Endothelial cell of umbilical vein (primary cell): Measurements from ENCODE around the gene PIGH. TPM values are rescaled to one million over a fixed set of nuclear protein-coding genes. Genes with fewer than 3 reads are reported as not detected.

Experiments used
- BruUV-seq: library from RNA; stranded (reverse); fragments of 400-500 nt; replicated peaks from 2 replicates; lab custom pipeline; 2021; lab: Mats Ljungman, UMichigan
- CTCF ChIA-PET: fragments of 300-600, 350-600 bp; sonication (Branson Sonifier 250); formaldehyde crosslinking; loops from one replicate; lab custom pipeline; 2021; ENCODE audit warnings: antibody characterized with exemption, inconsistent platforms; lab: Charles Lee
- POLR2A ChIA-PET: fragments of 300-600, 350-600 bp; sonication (Branson Sonifier 250); formaldehyde crosslinking; loops from one replicate; lab custom pipeline; 2021; ENCODE audit warnings: antibody characterized with exemption, inconsistent platforms; lab: Charles Lee
- DNase-seq: peaks from one replicate; pipeline ENCODE4 v3.0.0-alpha.2; 2011; ENCODE audit warnings: low read depth, low spot score
- FAIRE-seq: peaks from 2 replicates; lab custom pipeline; 2011; peaks lifted over from hg19 to GRCh38; lab: Jason Lieb, UNC
- H2AFZ ChIP-seq: 2 replicates; pipeline ENCODE4 v1.6.0; 2012; ENCODE audit warnings: low read depth, low read length, control low read depth, inconsistent platforms
- H3K27ac ChIP-seq: 2 replicates; pipeline ENCODE4 v1.5.1; 2011; ENCODE audit warnings: low read depth, mild to moderate bottlenecking, control low read depth, low read length, moderate library complexity; ENCODE audit not compliant: insufficient read depth
- H3K27me3 ChIP-seq, 2 experiments: 2 replicates each; pipeline versions ENCODE4 v1.6.0 to v1.6.1; 2011; ENCODE audit warnings: low read length in 2 of 2, mixed read lengths in 1 of 2; ENCODE audit not compliant: control insufficient read depth in 2 of 2, insufficient read depth in 2 of 2
- H3K36me3 ChIP-seq, 2 experiments: 2 replicates in 1 of 2; 3 replicates in 1 of 2; pipeline ENCODE4 v1.5.1; 2011; ENCODE audit warnings: low read length in 2 of 2, mild to moderate bottlenecking in 1 of 2, moderate library complexity in 1 of 2; ENCODE audit not compliant: control insufficient read depth in 2 of 2, insufficient read depth in 2 of 2; ENCODE audit errors: extremely low read depth in 1 of 2
- H3K4me1 ChIP-seq: 3 replicates; pipeline ENCODE4 v1.5.1; 2011; ENCODE audit warnings: mild to moderate bottlenecking, low read length; ENCODE audit not compliant: control insufficient read depth, insufficient read depth; ENCODE audit errors: extremely low read depth
- H3K4me2 ChIP-seq: 2 replicates; pipeline ENCODE4 v1.6.1; 2011; ENCODE audit warnings: low read length, control low read depth, mixed read lengths; ENCODE audit not compliant: insufficient read depth
- H3K4me3 ChIP-seq, 3 experiments: fragments of 200-600 bp in 1 of 3; sonication (generic), shearing (Covaris generic) in 1 of 3; replicated peaks in 1 of 3; 2 replicates each; pipeline ENCODE4 v1.5.1; 2011 to 2016; ENCODE audit warnings: control low read depth in 3 of 3, low read length in 3 of 3, mild to moderate bottlenecking in 2 of 3, inconsistent platforms in 1 of 3, low read depth in 1 of 3, moderate library complexity in 1 of 3; ENCODE audit not compliant: insufficient read depth in 1 of 3
- H3K79me2 ChIP-seq: 2 replicates; pipeline ENCODE4 v1.6.0; 2012; ENCODE audit warnings: low read length, inconsistent platforms; ENCODE audit not compliant: control insufficient read depth, insufficient read depth
- H3K9ac ChIP-seq: replicated peaks from 2 replicates; pipeline ENCODE3; 2011; ENCODE audit warnings: low read length, control low read depth; ENCODE audit not compliant: insufficient read depth; ENCODE audit errors: extremely low read depth
- H3K9me1 ChIP-seq: replicated peaks from 3 replicates; pipeline ENCODE4 v1.6.0; 2011; ENCODE audit warnings: mild to moderate bottlenecking, low read length; ENCODE audit not compliant: control insufficient read depth, insufficient read depth; ENCODE audit errors: extremely low read depth
- H3K9me3 ChIP-seq: replicated peaks from 2 replicates; pipeline ENCODE4 v1.5.1; 2012; ENCODE audit warnings: low read length, inconsistent platforms; ENCODE audit not compliant: control insufficient read depth, insufficient read depth
- H4K20me1 ChIP-seq: replicated peaks from 2 replicates; pipeline ENCODE3; 2011; ENCODE audit warnings: mild to moderate bottlenecking, low read length; ENCODE audit not compliant: control insufficient read depth, insufficient read depth; ENCODE audit errors: extremely low read depth
- EZH2 ChIP-seq: IDR thresholded peaks from 2 replicates; pipeline ENCODE4 v1.6.1; 2012; ENCODE audit warnings: borderline replicate concordance, low read depth, mild to moderate bottlenecking, moderate library complexity, low read length, inconsistent platforms; ENCODE audit not compliant: severe bottlenecking
- FOS ChIP-seq: IDR thresholded peaks from 2 replicates; pipeline ENCODE4 v1.6.1; 2011; ENCODE audit warnings: mild to moderate bottlenecking, low read length, moderate library complexity, borderline replicate concordance; ENCODE audit not compliant: insufficient read depth
- GATA2 ChIP-seq: IDR thresholded peaks from 2 replicates; pipeline ENCODE4 v1.7.0; 2011; ENCODE audit warnings: low read depth, mild to moderate bottlenecking, moderate library complexity, mixed read lengths, low read length; ENCODE audit not compliant: insufficient read length, insufficient read depth
- JUN ChIP-seq: IDR thresholded peaks from 2 replicates; pipeline ENCODE4 v1.6.1; 2011; ENCODE audit warnings: borderline replicate concordance, low read depth; ENCODE audit not compliant: insufficient read length, insufficient read depth
- MYC ChIP-seq: IDR thresholded peaks from one replicate; pipeline ENCODE4 v1.6.1; 2011; ENCODE audit warnings: mild to moderate bottlenecking, low read depth, low read length
- POLR2A ChIP-seq: IDR thresholded peaks from 2 replicates; pipeline ENCODE4 v1.6.1; 2012; ENCODE audit warnings: low read depth, mild to moderate bottlenecking, control low read depth, low read length
- POLR2AphosphoS5 ChIP-seq: IDR thresholded peaks from 2 replicates; pipeline ENCODE4 v1.6.1; 2012; ENCODE audit warnings: low read depth, mild to moderate bottlenecking, control low read depth, low read length, moderate library complexity; ENCODE audit not compliant: insufficient read depth
- dilution Hi-C: fragments of 300-500 bp; cut with MboI; formaldehyde crosslinking; loops from one replicate; pipeline ENCODE4 v1.15.0; 2019; ENCODE audit warnings: low sequenced_read_pairs; ENCODE audit not compliant: extremely low pct_ligation_motif_present
- intact Hi-C: fragments of 100-400 bp; cut with micrococcal nuclease; formaldehyde crosslinking; loops from one replicate; pipeline ENCODE4 v1.10.0; 2022
- polyA plus RNA-seq, 4 experiments: library from polyadenylated mRNA; depleted of rRNA in 3 of 4; stranded (reverse) in 3 of 4; unstranded in 1 of 4; fragments of >200 nt; gene quantifications; 2 replicates each; pipeline versions ENCODE4 v1.2.1 to v1.2.3, GENCODE V29; 2011 to 2012; ENCODE audit warnings: missing spikeins in 1 of 4
- total RNA-seq: library from RNA; stranded (reverse); gene quantifications from 2 replicates; pipeline ENCODE4 v1.2.3, GENCODE V29; 2021
- TF ChIP-seq, protein P1 (sequence below): IDR thresholded peaks from 2 replicates; pipeline ENCODE4 v1.6.1; 2011; ENCODE audit not compliant: insufficient read depth, insufficient read length
- TF ChIP-seq, protein P2 (sequence below), 2 donors: IDR thresholded peaks; 1 replicate in 1 of 2; 2 replicates in 1 of 2; pipeline ENCODE4 v1.5.1; 2011; ENCODE audit warnings: low read length in 2 of 2, mild to moderate bottlenecking in 2 of 2, moderate library complexity in 2 of 2, control low read depth in 1 of 2, inconsistent platforms in 1 of 2, low read depth in 1 of 2; ENCODE audit not compliant: insufficient read depth in 1 of 2; ENCODE audit errors: extremely low read depth in 1 of 2

The PIGH gene
- total and polyA plus RNA-seq, 2 donors (not counting 3 experiments of a cell fraction or from before 2014, with no cell fraction given): 12.3 to 18.0 TPM

DNA sequence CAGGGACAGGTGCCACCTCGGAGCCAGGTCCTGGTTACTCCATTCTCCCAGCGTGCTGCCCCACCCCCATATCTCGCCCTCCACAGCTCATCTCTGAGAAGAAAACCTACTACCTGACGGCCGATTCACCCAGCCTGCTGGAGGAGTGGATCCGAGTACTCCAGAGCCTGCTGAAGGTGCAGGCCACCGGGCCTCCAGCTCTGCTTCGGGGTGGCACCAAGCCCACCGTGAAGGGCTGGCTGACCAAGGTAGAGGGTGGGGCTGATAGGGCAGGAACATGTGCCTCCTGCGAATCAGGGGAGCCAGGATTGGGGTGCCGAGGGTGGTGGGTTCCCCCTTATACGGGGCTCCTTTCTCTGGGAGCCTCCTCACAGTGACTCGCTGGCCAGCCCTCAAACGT lies 25.9 kb downstream of the PIGH start:
- Histone ChIP-seq H3K9ac (no peak overlapping the region), H3K36me3 (no peaks in the 10 kb centered on the region), H4K20me1 (no peaks in the 10 kb centered on the region), H3K4me1 (no peaks in the 10 kb centered on the region), H3K27ac (no peak overlapping the region), H2AFZ (no peak overlapping the region), H3K9me1 (no peaks in the 10 kb centered on the region), H3K9me3 (no peaks in the 10 kb centered on the region), H3K4me2 (no peak overlapping the region), H3K4me3 (no peak overlapping the region), H3K79me2 (no peaks in the 10 kb centered on the region), H3K27me3 (peaks cover 0 to 1% of the 10 kb centered on the region in 2 experiments)
- FAIRE-seq (no peak), DNase-seq (no peak)
- intact Hi-C loops: no loop called here
- BruUV-seq: no TSS peak
- dilution Hi-C loops: no loop called here
- ChIA-PET POLR2A (no interaction called here), CTCF (interaction anchor here (0.8 to 6.4 kb wide), 4 partner anchors 47 to 145 kb away, joined by 3 to 336 read pairs (median 150); no protein-coding TSS in a partner anchor)
- TF ChIP-seq EZH2 (no peak), JUN (no peak), MYC (no peak), POLR2AphosphoS5 (no peak), GATA2 (no peak), POLR2A (no peak), FOS (no peak)
- TF ChIP-seq, protein P1, sequence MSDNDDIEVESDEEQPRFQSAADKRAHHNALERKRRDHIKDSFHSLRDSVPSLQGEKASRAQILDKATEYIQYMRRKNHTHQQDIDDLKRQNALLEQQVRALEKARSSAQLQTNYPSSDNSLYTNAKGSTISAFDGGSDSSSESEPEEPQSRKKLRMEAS: no peak
- TF ChIP-seq, protein P2, sequence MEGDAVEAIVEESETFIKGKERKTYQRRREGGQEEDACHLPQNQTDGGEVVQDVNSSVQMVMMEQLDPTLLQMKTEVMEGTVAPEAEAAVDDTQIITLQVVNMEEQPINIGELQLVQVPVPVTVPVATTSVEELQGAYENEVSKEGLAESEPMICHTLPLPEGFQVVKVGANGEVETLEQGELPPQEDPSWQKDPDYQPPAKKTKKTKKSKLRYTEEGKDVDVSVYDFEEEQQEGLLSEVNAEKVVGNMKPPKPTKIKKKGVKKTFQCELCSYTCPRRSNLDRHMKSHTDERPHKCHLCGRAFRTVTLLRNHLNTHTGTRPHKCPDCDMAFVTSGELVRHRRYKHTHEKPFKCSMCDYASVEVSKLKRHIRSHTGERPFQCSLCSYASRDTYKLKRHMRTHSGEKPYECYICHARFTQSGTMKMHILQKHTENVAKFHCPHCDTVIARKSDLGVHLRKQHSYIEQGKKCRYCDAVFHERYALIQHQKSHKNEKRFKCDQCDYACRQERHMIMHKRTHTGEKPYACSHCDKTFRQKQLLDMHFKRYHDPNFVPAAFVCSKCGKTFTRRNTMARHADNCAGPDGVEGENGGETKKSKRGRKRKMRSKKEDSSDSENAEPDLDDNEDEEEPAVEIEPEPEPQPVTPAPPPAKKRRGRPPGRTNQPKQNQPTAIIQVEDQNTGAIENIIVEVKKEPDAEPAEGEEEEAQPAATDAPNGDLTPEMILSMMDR (IDR thresholded peaks at IDR 0.05; ENCODE audit: extremely low read depth in 1 of 2, insufficient read depth in 1 of 2, low read depth in 1 of 2, low read length in 2 of 2): no peak
